Esophagus (tissue), 2 donors: Measurements from ENCODE around the gene ADAMTS14. TPM values are rescaled to one million over a fixed set of nuclear protein-coding genes. Genes with fewer than 3 reads are reported as not detected.

ENCODE experiments used
- H3K27ac ChIP-seq, 2 donors: one replicate each; pipeline ENCODE4 v1.5.1; 2013; ENCODE audit warnings: low read depth in 2 of 2, mild to moderate bottlenecking in 2 of 2, inconsistent platforms in 1 of 2, low read length in 1 of 2, moderate library complexity in 1 of 2
- H3K27me3 ChIP-seq, 2 donors: one replicate each; pipeline ENCODE4 v1.6.1; 2013; ENCODE audit warnings: low read length in 2 of 2, control low read depth in 1 of 2, mild to moderate bottlenecking in 1 of 2; ENCODE audit not compliant: insufficient read depth in 2 of 2, control insufficient read depth in 1 of 2
- H3K36me3 ChIP-seq, 2 donors: one replicate each; pipeline ENCODE4 v1.6.1; 2013; ENCODE audit warnings: low read length in 1 of 2; ENCODE audit not compliant: control insufficient read depth in 2 of 2, insufficient read depth in 2 of 2
- H3K4me1 ChIP-seq, 2 donors: one replicate each; pipeline ENCODE4 v1.6.1; 2013; ENCODE audit warnings: low read length in 1 of 2; ENCODE audit not compliant: control insufficient read depth in 2 of 2, insufficient read depth in 2 of 2
- H3K4me3 ChIP-seq, 2 donors: one replicate each; pipeline ENCODE4 v1.5.1; 2013; ENCODE audit warnings: low read length in 2 of 2, mild to moderate bottlenecking in 2 of 2, low read depth in 1 of 2, moderate library complexity in 1 of 2
- H3K9me3 ChIP-seq, 2 donors: one replicate each; pipeline ENCODE4 v1.6.1; 2013; ENCODE audit warnings: mild to moderate bottlenecking in 2 of 2, low read depth in 1 of 2, low read length in 1 of 2, moderate library complexity in 1 of 2; ENCODE audit not compliant: control insufficient read depth in 2 of 2, insufficient read depth in 1 of 2
- WGBS, 2 donors: extraction: QIAGEN DNeasy Blood & Tissue Kit; methylation state at CpG; one replicate each; pipeline ENCODE4 v1.1.7; 2013; 5-methylcytosine and 5-hydroxymethylcytosine counted together
- polyA plus RNA-seq, 2 donors: library from polyadenylated mRNA; stranded (reverse); fragments of 200-250 nt; gene quantifications; one replicate each; pipeline ENCODE4 v1.2.3, GENCODE V29; 2013
- donor health status: healthy with polysubstance abuse.
- donor health status: Bipolar disorder and iron deficiency.

ADAMTS14 gene
- polyA plus RNA-seq, 2 donors, result 0.59 to 2.2 TPM

GRCh38 chr10:70751991-70752390, 79.7 kb downstream of the ADAMTS14 start:
- WGBS, 2 donors, result 89 to 95% methylated on average over 13 to 14 of the region's 14 CpGs
- H3K27ac ChIP-seq, result no peak overlapping the region

GRCh38 chr10:70752571-70752970, 80.3 kb downstream of the ADAMTS14 start:
- Histone ChIP-seq H3K27me3 (no peaks in the 10 kb centered on the region), H3K4me3 (no peak overlapping the region), H3K27ac (no peak overlapping the region), H3K9me3 (no peaks in the 10 kb centered on the region), H3K36me3 (no peaks in the 10 kb centered on the region), H3K4me1 (no peaks in the 10 kb centered on the region)
- WGBS, 2 donors, result 89 to 92% methylated on average over 7 of the region's 7 CpGs

More at GRCh38 chr10:70751991-70752390, 79.7 kb downstream of the ADAMTS14 start:
- Histone ChIP-seq H3K4me1 (no peaks in the 10 kb centered on the region), H3K36me3 (no peaks in the 10 kb centered on the region), H3K27me3 (no peaks in the 10 kb centered on the region), H3K9me3 (no peaks in the 10 kb centered on the region), H3K4me3 (no peak overlapping the region)

- Histone ChIP-seq H3K4me1 (no peaks in the 10 kb centered on the region), H3K4me3 (no peak overlapping the region)
- WGBS, 2 donors, result 87 to 88% methylated on average over 10 of the region's 10 CpGs
These were observed 80.8 kb downstream of the ADAMTS14 start for GRCh38 chr10:70753026-70753663.

GRCh38 chr10:70753841-70754621, 81.7 kb downstream of the ADAMTS14 start:
- Histone ChIP-seq H3K4me3 (no peak overlapping the region), H3K27me3 (no peaks in the 10 kb centered on the region), H3K36me3 (no peaks in the 10 kb centered on the region), H3K27ac (no peak overlapping the region), H3K9me3 (no peaks in the 10 kb centered on the region), H3K4me1 (no peaks in the 10 kb centered on the region)
- WGBS, 2 donors, result 79% methylated on average over 15 of the region's 15 CpGs

More at GRCh38 chr10:70753026-70753663, 80.8 kb downstream of the ADAMTS14 start:
- H3K9me3 ChIP-seq, result no peaks in the 10 kb centered on the region
- H3K27ac ChIP-seq, result no peak overlapping the region
- no peaks in the 10 kb centered on the region for H3K36me3 ChIP-seq
- no peaks in the 10 kb centered on the region for H3K27me3 ChIP-seq

GRCh38 chr10:70756700-70757360, 84.5 kb downstream of the ADAMTS14 start:
- no peak overlapping the region for H3K4me3 ChIP-seq
- WGBS, 2 donors, result 82 to 84% methylated on average over 8 of the region's 8 CpGs
- H3K9me3 ChIP-seq, result no peaks in the 10 kb centered on the region
- H3K27me3 ChIP-seq, result no peaks in the 10 kb centered on the region
- no peaks in the 10 kb centered on the region for H3K36me3 ChIP-seq
- H3K27ac ChIP-seq, result no peak overlapping the region
- no peaks in the 10 kb centered on the region for H3K4me1 ChIP-seq

GRCh38 chr10:70757856-70758255, 85.5 kb downstream of the ADAMTS14 start:
- 82 to 83% methylated on average over 13 of the region's 13 CpGs for WGBS, 2 donors
- Histone ChIP-seq H3K9me3 (no peaks in the 10 kb centered on the region), H3K27ac (no peak overlapping the region), H3K27me3 (no peaks in the 10 kb centered on the region), H3K4me3 (no peak overlapping the region), H3K4me1 (no peaks in the 10 kb centered on the region), H3K36me3 (no peaks in the 10 kb centered on the region)

GRCh38 chr10:70758757-70759514, 86.6 kb downstream of the ADAMTS14 start:
- no peaks in the 10 kb centered on the region for H3K27me3 ChIP-seq
- H3K9me3 ChIP-seq, result no peaks in the 10 kb centered on the region
- H3K27ac ChIP-seq, result no peak overlapping the region
- no peak overlapping the region for H3K4me3 ChIP-seq
- WGBS, 2 donors, result 26 to 29% methylated on average over 7 of the region's 7 CpGs
- no peaks in the 10 kb centered on the region for H3K36me3 ChIP-seq
- no peaks in the 10 kb centered on the region for H3K4me1 ChIP-seq

GRCh38 chr10:70759781-70760180, 87.5 kb downstream of the ADAMTS14 start:
- no peaks in the 10 kb centered on the region for H3K27me3 ChIP-seq
- no peaks in the 10 kb centered on the region for H3K9me3 ChIP-seq
- no peak overlapping the region for H3K27ac ChIP-seq
- H3K36me3 ChIP-seq, result no peaks in the 10 kb centered on the region
- 47 to 59% methylated on average over 7 of the region's 7 CpGs for WGBS, 2 donors
- no peak overlapping the region for H3K4me3 ChIP-seq
- H3K4me1 ChIP-seq, result no peaks in the 10 kb centered on the region

- Histone ChIP-seq H3K27ac (no peak overlapping the region), H3K4me1 (no peaks in the 10 kb centered on the region), H3K4me3 (no peak overlapping the region), H3K36me3 (no peaks in the 10 kb centered on the region), H3K9me3 (no peaks in the 10 kb centered on the region), H3K27me3 (no peaks in the 10 kb centered on the region)
- 70 to 75% methylated on average over 12 of the region's 12 CpGs for WGBS, 2 donors
These were observed 88.0 kb downstream of the ADAMTS14 start for GRCh38 chr10:70760271-70760787.
